ENCODE measurements around the gene TUBA3C. TPM values are rescaled to one million over a fixed set of nuclear protein-coding genes. Genes with fewer than 3 reads are reported as not detected.

The TUBA3C gene
- total RNA-seq, 1 experiment from 2014 or later: not detected

- intact Hi-C loops (cut with micrococcal nuclease; ENCODE audit: unreplicated experiment): no loop called here
- no peak overlapping the region for H3K4me3 ChIP-seq
- no TSS peak for BruUV-seq (replicated peaks)
- H3K27ac ChIP-seq: no peak overlapping the region
- TF ChIP-seq CTCF (conservative IDR thresholded peaks at IDR 0.05) (no peak), EZH2 (IDR thresholded peaks at IDR 0.05; ENCODE audit: low read depth) (no peak)
- H3K4me2 ChIP-seq: no peak overlapping the region
- no peak for DNase-seq
- H2AFZ ChIP-seq: no peak overlapping the region
- H4K20me1 ChIP-seq (ENCODE audit: insufficient read depth): no peaks in the 10 kb centered on the region
- no peaks in the 10 kb centered on the region for H3K9me3 ChIP-seq (ENCODE audit: insufficient read depth, low read depth)
- H3K27me3 ChIP-seq (ENCODE audit: insufficient read depth, low read depth): peaks cover 42% of the 10 kb centered on the region
- H3K79me2 ChIP-seq (ENCODE audit: low read depth): no peaks in the 10 kb centered on the region
- no peaks in the 10 kb centered on the region for H3K4me1 ChIP-seq (replicated peaks; ENCODE audit: insufficient read depth)
- ChIA-PET POLR2A (ENCODE audit: unreplicated experiment) (no interaction called here), CTCF (no interaction called here)
- no peaks in the 10 kb centered on the region for H3F3A ChIP-seq (ENCODE audit: insufficient read depth, low read depth)
- no peaks in the 10 kb centered on the region for H3K9me2 ChIP-seq (ENCODE audit: insufficient read depth)
- H3K36me3 ChIP-seq (ENCODE audit: low read depth): no peaks in the 10 kb centered on the region
Measured at GRCh38 chr13:19185865-19186645, 4.4 kb upstream of the TUBA3C start.

GRCh38 chr13:19185086-19185864, 3.7 kb upstream of the TUBA3C start:
- Histone ChIP-seq H3K9me2 (ENCODE audit: insufficient read depth) (no peaks in the 10 kb centered on the region), H3K79me2 (ENCODE audit: low read depth) (no peaks in the 10 kb centered on the region), H4K20me1 (ENCODE audit: insufficient read depth) (no peaks in the 10 kb centered on the region), H3K9me3 (ENCODE audit: insufficient read depth, low read depth) (no peaks in the 10 kb centered on the region), H3K27me3 (ENCODE audit: insufficient read depth, low read depth) (peaks cover 44% of the 10 kb centered on the region), H3K27ac (no peak overlapping the region), H2AFZ (no peak overlapping the region), H3K4me2 (no peak overlapping the region), H3K4me1 (replicated peaks; ENCODE audit: insufficient read depth) (no peaks in the 10 kb centered on the region), H3F3A (ENCODE audit: insufficient read depth, low read depth) (no peaks in the 10 kb centered on the region), H3K4me3 (no peak overlapping the region), H3K36me3 (ENCODE audit: low read depth) (no peaks in the 10 kb centered on the region)
- TF ChIP-seq CTCF (conservative IDR thresholded peaks at IDR 0.05) (no peak), EZH2 (IDR thresholded peaks at IDR 0.05; ENCODE audit: low read depth) (no peak)
- no TSS peak for BruUV-seq (replicated peaks)
- intact Hi-C loops (cut with micrococcal nuclease; ENCODE audit: unreplicated experiment): no loop called here
- POLR2A ChIA-PET (ENCODE audit: unreplicated experiment): no interaction called here
- no peak for DNase-seq
- CTCF ChIA-PET: no interaction called here

GRCh38 chr13:19184176-19184575, 2.6 kb upstream of the TUBA3C start:
- ChIA-PET POLR2A (ENCODE audit: unreplicated experiment) (no interaction called here), CTCF (no interaction called here)
- H3K79me2 ChIP-seq (ENCODE audit: low read depth): no peaks in the 10 kb centered on the region
- H3K9me2 ChIP-seq (ENCODE audit: insufficient read depth): no peaks in the 10 kb centered on the region
- no peaks in the 10 kb centered on the region for H3F3A ChIP-seq (ENCODE audit: insufficient read depth, low read depth)
- no peak overlapping the region for H3K27ac ChIP-seq
- peaks cover 53% of the 10 kb centered on the region for H3K27me3 ChIP-seq (ENCODE audit: insufficient read depth, low read depth)
- H3K4me2 ChIP-seq: no peak overlapping the region
- TF ChIP-seq EZH2 (IDR thresholded peaks at IDR 0.05; ENCODE audit: low read depth): no peak
- TF ChIP-seq CTCF (conservative IDR thresholded peaks at IDR 0.05): no peak
- H4K20me1 ChIP-seq (ENCODE audit: insufficient read depth): no peaks in the 10 kb centered on the region
- H3K9me3 ChIP-seq (ENCODE audit: insufficient read depth, low read depth): no peaks in the 10 kb centered on the region
- H2AFZ ChIP-seq: no peak overlapping the region
- H3K4me1 ChIP-seq (replicated peaks; ENCODE audit: insufficient read depth): no peaks in the 10 kb centered on the region
- DNase-seq: no peak
- intact Hi-C loops (cut with micrococcal nuclease; ENCODE audit: unreplicated experiment): no loop called here
- no peaks in the 10 kb centered on the region for H3K36me3 ChIP-seq (ENCODE audit: low read depth)
- H3K4me3 ChIP-seq: no peak overlapping the region
- no TSS peak for BruUV-seq (replicated peaks)
